HG03159 (cell line): ENCODE results near the gene SNX11.
"Not testable (repeated sequence)": the region's sequence is repeated elsewhere in the genome, so short reads cannot be mapped to it uniquely, and the experiment has no call there.

Experiments
- ATAC-seq: cut with Tn5 transposase; IDR thresholded peaks from one replicate; pipeline ENCODE4 v1.9.1; 2021; ENCODE audit warnings: mild to moderate bottlenecking, moderate library complexity; ENCODE audit not compliant: unreplicated experiment

Gene SNX11, protein sequence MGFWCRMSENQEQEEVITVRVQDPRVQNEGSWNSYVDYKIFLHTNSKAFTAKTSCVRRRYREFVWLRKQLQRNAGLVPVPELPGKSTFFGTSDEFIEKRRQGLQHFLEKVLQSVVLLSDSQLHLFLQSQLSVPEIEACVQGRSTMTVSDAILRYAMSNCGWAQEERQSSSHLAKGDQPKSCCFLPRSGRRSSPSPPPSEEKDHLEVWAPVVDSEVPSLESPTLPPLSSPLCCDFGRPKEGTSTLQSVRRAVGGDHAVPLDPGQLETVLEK

DNA sequence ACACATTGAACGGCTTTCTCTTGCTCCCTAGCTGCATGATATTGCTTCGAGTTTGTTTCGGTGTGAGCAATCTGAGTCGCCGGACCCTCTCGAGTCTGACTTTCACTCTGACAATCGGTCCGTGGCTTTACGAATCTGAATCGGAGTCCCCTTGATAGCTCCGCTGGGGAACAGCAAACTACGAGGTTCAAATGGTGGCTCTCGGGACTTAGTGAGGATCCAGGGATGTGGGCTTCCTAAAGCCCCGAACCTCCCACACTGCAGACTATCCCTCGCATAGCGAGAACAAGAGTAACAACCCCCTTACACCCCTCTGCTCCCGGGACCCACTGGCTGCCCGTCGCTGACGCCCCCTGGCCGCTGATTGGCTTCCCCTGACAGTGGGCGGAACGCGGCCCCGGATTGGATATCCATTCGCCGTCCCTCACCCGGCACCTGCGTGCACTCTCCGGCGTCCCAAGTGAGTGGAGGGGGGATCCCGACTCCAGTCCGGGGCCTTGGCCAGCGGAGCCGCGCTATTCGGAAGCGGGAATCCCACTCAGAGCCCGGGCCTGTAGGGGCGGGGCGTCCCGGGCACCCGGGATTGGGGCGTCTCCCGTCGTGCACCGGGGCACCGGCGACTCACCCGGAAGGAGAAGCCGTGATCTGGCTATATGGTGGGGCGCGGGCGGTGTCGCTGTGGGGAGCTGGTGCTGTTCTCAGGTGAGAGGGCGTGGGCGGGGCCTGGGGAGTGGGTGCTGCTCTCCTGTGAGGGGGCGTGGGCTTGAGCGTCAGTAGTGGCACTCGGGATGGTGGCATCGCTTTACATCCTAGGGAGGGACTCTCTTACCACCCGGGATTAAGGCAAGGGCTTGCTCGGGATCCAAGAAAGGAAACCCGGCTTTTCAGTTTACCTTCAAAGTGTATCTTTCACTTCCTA, at the start of gene SNX11:
SNX11 (plus strand) TSS at position 630 of the 919 bp plus-strand sequence. CDS start 4,278 bp downstream, outside the sequence.
- ATAC-seq = peak; percentile 76

DNA sequence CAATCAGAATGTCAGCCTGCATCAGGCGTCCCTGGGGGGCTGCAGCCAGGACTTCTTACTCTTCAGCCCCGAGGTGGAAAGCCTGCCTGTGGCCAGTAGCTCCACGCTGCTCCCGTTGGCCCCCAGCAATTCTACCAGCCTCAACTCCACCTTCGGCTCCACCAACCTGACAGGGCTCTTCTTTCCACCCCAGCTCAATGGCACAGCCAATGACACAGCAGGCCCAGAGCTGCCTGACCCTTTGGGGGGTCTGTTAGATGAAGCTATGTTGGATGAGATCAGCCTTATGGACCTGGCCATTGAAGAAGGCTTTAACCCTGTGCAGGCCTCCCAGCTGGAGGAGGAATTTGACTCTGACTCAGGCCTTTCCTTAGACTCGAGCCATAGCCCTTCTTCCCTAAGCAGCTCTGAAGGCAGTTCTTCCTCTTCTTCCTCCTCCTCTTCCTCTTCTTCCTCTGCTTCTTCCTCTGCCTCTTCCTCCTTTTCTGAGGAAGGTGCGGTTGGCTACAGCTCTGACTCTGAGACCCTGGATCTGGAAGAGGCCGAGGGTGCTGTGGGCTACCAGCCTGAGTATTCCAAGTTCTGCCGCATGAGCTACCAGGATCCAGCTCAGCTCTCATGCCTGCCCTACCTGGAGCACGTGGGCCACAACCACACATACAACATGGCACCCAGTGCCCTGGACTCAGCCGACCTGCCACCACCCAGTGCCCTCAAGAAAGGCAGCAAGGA, 49.0 kb upstream of the SNX11 start:
- no peak for ATAC-seq

- no peak for ATAC-seq
Observed at GRCh38 chr17:48059125-48059668, 48.4 kb upstream of the SNX11 start.

GRCh38 chr17:48060249-48060648, 47.3 kb upstream of the SNX11 start:
- no peak for ATAC-seq

- ATAC-seq = no peak
Observed at GRCh38 chr17:48062273-48062672, 45.3 kb upstream of the SNX11 start.

DNA sequence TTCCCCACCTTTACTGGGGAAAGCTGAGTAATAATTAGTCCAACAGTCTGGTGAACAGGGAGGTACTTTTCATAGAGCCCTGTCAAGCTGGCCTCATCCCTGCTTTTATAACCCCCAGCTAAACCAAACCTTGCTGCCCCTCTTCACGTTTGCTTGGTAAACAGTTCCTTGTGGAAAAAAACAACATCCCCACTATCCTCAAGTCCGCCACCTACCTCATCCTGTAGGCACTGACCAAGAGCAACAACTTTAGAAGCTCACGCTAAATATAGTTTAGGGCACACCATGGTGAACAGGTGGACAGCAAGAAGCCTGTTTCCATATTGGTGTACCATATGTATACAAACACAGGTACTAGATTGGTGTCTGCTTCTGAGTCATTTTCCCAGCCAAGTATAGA, 42.9 kb upstream of the SNX11 start:
- no peak for ATAC-seq

- ATAC-seq = no peak
Observed at GRCh38 chr17:48066192-48066591, 41.4 kb upstream of the SNX11 start.

DNA sequence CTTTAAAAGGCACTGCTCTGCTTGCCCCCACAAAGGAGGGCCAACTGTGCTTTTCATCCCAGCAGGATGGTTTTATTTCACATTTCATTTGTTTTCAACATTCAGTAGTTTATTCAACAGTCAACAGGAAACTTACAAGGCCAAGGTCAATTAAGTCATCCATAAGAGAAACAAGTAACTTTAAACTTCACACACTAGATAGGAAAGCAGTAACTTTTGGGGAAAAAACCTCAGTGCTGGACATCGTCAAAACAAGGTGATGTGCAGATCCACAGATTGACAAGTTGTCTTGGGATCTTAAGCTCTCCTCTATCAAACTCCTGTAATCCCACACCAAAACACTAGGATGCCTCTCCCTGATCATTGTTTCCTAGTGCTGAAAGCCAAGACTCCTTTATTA, 40.9 kb upstream of the SNX11 start:
- no peak for ATAC-seq

DNA sequence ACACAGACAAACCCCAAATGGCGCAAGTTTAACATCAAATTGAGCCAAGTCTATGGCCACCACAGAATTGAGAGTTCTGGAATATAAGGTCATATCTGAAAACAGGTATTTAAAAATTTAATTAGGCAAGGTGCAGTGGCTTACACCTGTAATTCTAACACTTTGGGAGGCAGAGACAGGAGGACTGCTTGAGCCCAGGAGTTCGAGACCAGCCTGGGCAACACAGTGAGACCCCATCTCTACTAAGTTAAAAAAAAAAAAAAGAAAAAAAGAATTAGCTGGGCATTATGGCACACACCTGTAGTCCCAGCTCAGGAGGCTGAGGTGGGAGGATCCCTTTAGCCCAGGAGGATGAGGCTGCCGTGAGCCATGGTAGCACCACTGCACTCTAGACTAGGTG, 40.3 kb upstream of the SNX11 start:
- ATAC-seq = no peak

DNA sequence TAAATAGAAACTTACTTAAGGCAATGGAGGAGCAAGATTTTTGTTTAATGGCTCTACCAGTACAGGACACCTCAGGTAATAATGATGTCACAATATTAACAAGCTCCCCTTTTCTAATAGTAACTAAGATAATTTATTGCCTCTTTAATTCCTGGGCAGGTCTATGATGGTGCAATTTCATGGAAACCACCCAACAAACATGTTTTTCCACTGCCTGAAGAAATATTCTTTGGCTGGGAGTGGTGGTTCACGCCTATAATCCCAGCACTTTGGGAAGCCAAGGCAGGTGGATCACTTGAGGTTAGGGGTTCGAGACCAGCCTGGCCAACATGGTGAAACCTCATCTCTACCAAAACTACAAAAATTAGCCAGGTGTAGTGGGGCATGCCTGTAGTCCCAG, 39.8 kb upstream of the SNX11 start:
- not testable (repeated sequence) for ATAC-seq

GRCh38 chr17:48068491-48068961, 39.0 kb upstream of the SNX11 start:
- ATAC-seq = no peak

- ATAC-seq = no peak
Observed at GRCh38 chr17:48070195-48070594, 37.4 kb upstream of the SNX11 start.

DNA sequence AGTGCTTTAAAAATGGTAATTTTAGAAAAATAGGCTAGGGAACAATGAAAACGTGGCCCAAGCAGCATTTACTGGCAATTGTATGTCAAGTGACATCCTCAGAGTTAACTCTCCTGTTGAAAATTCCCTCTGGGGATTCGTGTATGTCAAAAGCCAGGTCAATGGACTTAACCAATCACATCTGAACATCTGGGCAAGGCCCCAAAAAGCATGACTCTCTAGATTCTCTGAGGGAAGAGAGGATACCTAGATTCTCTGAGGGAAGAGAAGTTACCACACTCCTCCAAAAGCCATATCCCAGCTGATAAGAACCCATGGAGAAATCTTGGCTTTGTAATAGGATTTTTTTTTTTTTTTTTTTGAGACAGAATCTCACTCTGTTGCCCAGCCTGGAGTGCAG, 35.9 kb upstream of the SNX11 start:
- no peak for ATAC-seq

DNA sequence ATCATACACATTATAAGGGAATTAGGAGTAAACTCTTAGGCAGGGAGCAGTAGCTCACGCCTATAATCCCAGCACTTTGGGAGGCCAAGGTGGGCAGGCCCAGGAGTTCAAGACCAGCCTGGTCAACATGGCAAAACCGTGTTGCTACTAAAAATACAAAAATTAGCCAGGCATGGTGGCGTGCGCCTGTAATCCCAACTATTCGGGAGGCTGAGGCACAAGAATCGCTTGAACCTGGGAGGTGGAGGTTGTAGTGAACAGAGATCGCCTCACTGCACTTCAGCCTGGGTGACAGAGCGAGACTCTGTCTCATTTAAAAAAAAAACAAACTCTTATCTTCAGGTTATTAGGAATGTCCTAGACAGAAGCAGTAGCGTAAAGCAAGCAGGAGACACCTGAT, 34.8 kb upstream of the SNX11 start:
- not testable (repeated sequence) for ATAC-seq

DNA sequence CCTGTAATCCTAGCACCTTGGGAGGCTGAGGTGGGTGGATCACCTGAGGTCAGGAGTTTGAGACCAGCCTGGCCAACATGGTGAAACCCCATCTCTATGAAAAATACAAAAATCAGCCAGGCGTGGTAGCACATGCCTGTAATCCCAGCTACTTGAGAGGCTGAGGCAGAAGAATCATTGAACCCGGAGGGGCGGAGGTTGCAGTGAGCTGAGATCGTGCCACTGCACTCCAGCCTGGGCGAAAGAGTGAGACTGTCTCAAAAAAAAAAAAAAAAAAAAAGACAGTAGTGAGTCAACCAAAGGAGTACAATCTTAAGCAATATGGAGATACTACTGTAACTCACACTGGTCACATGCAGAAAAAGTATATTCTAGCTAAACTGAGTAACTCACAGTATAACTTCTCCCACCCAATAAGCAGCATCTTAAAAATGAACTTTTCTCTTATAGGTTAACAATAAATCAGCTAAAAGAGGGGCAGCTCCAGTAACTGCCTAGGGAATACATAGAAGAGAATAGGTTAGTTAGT, 33.9 kb upstream of the SNX11 start:
- not testable (repeated sequence) for ATAC-seq

GRCh38 chr17:48074322-48075081, 33.1 kb upstream of the SNX11 start:
- no peak for ATAC-seq

DNA sequence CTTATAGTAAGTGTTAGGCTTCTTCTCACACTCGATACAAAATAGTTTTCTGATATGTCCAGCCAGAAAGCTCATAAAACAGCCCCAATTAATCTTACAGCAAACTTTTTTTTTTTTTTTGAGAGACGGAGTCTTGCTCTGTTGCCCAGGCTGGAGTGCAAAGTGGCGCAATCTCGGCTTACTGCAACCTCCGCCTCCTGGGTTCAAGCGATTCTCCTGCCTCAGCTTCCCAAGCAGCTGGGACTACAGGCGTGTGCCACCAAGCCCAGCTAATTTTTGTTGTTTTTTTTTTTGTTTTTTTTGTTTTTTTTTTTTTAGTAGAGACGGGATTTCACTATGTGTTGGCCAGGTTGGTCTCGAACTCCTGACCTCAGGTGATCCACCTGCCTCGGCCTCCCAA, 30.4 kb upstream of the SNX11 start:
- ATAC-seq = not testable (repeated sequence)

DNA sequence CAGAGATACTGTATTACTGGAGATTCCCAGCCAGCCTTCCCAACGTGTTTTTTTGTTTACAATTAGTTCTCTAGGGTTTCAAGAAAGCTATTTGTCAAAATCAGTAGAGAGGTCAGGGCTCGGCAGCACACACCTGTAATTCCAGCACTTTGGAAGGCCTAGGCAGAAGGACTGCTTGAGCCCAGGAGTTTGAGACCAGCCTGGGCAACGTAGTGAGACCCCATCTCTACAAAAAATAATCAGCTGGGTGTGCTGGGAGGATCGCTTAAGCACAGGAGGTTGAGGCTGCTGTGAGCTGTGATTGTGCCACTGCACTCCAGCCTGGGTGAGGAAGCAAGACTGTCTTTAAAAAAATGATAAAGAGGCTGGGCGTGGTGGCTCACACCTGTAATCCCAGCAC, 25.7 kb upstream of the SNX11 start:
- ATAC-seq = no peak

DNA sequence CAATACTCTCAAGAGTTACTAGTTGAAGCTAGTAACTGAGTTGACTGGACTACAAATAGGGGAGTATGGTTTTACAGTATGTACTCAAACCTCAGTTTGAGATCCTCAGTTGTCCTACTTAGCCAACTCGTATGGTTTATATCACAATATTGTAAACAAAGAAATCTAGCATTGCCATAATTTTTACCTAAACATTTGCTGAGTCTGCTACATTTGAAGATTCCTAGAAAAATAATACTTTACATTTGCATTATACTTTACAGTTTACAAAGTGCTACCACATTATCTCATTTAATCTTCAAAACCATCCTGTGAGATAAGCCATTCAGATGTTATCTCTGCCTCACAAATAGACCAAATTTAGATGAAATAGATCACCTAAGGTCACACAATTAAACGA, 22.6 kb upstream of the SNX11 start:
- no peak for ATAC-seq
